22Rv1 (cell line): ENCODE results near the gene GMDS.

ENCODE experiments used
- H3K27ac ChIP-seq: fragments of 450-650 bp; 2 replicates; pipeline ENCODE4 v1.5.1; 2017
- ZFX ChIP-seq: fragments of 450-650 bp; IDR thresholded peaks from 2 replicates; pipeline ENCODE4 v1.6.1; 2017; ENCODE audit warnings: antibody characterized with exemption, borderline replicate concordance
- TF ChIP-seq, protein P1 (sequence below): fragments of 450-650 bp; IDR thresholded peaks from 2 replicates; pipeline ENCODE4 v1.5.1; 2017; ENCODE audit warnings: mild to moderate bottlenecking

Gene GMDS

DNA sequence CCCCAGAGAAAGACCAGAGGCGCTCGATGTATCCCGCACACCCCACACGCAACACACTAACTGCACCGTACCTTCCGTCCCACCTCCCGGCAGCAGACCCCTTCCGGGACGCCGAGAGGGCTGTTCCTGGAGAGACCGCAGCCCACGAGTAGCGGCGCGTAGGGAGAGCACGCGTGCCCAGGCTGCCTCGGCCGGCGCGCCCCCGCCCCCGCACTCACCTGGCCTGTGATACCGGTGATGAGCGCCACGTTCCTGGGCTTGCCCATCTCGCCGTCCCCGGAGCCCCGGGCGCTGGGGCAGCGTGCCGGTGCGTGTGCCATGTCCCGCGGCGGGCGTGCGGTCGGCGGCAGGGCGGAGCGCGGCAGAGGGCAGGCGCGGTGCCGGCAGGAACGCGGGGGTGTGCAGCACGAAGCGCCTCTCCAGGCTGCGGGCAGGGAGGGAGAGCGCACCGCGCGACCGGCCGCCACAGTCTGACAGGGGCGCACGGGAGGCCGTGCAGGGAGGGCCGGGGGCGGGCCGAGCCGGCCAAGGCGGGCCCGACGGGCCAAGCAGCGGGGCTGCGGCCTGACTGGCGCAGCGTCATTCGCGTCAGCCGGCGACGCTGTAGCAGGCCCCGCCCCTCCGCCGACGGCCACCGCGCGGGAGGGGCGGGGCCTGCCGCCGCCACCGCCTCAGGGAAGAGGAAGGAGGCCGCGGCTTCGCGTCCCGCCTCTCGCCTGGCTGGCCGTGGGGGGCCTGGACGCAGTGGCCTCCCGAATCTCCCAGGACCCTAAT, at the start of gene GMDS:
Gene GMDS, minus strand, starts transcription at position 503 of the 774 bp plus-strand sequence.
- TF ChIP-seq, protein P1, sequence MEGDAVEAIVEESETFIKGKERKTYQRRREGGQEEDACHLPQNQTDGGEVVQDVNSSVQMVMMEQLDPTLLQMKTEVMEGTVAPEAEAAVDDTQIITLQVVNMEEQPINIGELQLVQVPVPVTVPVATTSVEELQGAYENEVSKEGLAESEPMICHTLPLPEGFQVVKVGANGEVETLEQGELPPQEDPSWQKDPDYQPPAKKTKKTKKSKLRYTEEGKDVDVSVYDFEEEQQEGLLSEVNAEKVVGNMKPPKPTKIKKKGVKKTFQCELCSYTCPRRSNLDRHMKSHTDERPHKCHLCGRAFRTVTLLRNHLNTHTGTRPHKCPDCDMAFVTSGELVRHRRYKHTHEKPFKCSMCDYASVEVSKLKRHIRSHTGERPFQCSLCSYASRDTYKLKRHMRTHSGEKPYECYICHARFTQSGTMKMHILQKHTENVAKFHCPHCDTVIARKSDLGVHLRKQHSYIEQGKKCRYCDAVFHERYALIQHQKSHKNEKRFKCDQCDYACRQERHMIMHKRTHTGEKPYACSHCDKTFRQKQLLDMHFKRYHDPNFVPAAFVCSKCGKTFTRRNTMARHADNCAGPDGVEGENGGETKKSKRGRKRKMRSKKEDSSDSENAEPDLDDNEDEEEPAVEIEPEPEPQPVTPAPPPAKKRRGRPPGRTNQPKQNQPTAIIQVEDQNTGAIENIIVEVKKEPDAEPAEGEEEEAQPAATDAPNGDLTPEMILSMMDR = peak; percentile 20
- no peak for TF ChIP-seq ZFX

DNA sequence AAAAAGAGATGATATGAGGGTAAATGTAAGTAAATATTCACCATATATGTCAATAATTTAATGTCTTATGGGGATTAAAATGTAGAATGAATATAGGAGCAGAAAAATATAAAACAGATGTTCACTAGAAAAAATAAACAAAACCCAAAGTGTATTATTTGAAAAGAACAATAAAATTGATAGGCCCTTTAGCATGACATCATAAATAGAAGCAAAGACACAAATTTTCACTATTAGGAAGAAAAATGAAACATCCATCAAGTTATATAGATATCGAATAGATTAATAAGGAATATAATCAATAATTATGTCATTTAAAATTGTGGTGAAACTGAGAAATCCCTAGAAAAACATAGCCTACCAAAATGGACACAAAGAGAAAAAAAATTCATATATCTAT, 40.1 kb upstream of the GMDS start:
- no peak for TF ChIP-seq ZFX
- TF ChIP-seq, protein P1 = no peak
- H3K27ac ChIP-seq = no peak overlapping the region

More for the DNA sequence above, at the start of gene GMDS:
- peak within 1 kb of the TSS; percentile 69 for H3K27ac ChIP-seq

DNA sequence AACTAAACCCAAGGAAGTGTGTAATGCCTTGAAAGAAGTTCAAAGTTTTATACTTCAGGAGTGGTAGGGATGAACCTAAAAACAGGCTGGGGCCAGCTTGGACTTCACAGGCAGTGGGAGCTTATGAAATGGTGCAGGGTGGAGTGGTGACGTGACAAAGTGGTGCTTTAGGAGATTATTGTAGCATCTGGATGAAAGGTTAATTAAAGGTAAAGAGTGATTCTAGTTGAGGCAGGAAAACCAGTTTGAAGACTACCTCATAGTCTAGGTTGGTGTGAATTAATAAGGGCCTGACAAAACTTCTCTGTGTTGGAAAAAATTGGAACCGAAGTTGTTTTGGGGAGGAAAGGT, 30.5 kb upstream of the GMDS start:
- no peak overlapping the region for H3K27ac ChIP-seq
- TF ChIP-seq, protein P1 = no peak
- TF ChIP-seq ZFX = no peak

DNA sequence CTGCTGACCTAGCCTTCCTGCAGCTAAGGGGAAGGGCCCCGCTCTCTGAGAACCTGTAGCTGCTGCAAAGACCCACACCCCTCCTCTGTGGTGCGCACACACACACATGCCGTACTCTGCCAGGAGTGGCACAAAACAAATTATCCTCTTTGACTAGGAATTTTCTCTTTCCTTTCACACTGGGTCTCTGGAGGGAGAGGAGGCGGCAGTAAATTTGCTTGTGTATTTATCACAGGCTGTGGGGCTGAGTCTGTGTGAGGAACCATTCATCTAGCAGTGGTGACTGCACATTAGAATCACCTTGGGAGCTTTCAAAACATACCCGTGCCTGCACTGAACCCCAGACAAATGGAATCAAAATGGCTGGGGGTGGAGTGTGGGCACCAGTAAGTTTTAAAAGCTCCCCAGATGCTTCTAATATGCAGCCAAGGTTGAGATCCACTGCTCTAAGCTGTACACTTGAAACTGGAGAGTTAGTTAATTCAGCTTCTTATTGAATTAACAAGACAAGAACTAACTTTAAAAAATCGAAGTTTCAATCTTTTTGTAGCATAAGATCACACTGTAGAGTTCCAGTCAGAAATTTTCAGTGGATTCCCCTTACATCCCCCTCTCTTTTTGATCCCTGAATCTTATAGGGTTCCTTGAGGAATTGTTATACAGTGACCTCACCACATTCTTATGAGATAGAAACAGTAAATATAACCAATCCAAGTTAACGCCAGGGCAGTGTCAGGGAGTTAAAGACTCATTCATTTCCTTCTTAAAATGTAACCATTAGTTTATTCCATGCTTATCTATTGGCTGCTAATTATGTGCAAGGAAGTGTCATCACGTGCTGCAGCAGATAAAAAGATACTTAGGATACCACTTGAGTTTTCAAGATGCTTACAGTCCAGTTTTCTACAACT, 29.8 kb upstream of the GMDS start:
- TF ChIP-seq ZFX = no peak
- TF ChIP-seq, protein P1 = no peak
- H3K27ac ChIP-seq = no peak overlapping the region

DNA sequence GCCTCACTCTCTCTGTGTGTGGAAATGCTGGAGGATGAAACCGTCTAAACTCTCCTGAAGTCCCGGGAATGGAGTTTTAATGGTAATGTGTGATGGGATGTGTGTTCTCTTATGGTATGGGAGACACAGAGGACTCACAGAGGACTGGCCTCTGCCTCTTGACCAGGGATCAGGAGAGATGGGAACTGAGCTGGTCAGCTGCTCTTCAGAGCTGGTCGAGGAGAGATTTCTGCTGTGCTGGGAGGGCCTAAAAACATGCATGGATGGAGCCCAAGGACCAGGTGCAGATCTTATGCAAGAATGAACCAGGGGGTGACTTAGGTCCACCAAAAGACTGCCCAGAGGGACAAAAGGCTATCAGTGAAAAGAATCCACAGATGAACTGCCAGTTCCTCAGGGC, 27.3 kb upstream of the GMDS start:
- TF ChIP-seq, protein P1 = no peak
- no peak for TF ChIP-seq ZFX

DNA sequence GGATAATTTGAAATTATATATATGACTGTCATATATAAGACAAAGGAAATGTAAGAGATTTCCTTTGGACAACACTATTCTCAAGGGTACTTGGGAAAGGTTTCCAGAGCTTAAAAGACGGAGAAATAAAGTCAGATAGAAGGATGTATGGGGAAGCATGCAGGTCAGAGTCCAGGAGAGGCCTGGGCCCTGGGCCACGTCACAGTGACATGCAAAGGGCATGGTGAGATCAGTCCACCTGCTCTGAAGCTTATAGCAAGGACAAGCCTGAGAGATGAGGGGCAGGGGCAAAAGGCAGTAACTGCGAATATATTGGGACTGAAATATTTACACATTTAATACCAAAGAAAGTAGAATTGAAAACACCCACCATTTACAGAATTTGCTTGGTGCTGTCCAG, 24.6 kb upstream of the GMDS start:
- TF ChIP-seq ZFX = no peak
- TF ChIP-seq, protein P1 = no peak
- H3K27ac ChIP-seq = no peak overlapping the region

More for the DNA sequence above, 27.3 kb upstream of the GMDS start:
- H3K27ac ChIP-seq = no peak overlapping the region
